ENCODE data around the gene TRIM13.
"Not testable (repeated sequence)": the region's sequence is repeated elsewhere in the genome, so short reads cannot be mapped to it uniquely, and the experiment has no call there.

The TRIM13 gene

DNA sequence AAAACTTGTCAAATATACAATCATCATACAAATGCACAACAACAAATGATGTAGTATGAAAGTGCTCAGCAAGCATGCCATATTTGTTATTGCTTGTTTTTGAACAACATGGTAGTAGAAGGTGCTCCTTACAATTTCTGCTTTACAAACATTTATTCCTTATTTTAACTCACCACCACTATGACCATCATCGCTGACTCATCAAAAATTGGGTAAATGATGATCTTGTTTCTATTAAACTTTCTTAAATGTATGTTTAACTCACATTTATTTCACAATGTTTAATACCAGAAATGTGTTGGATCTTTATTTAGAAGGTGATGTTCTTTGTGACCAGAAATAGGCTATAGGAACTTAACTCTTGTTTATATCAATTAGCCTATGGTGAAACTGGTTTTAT lies 63.9 kb downstream of the TRIM13 start:
- no peak for DNase-seq (ENCODE audit: low read depth in 2 of 2)

DNA sequence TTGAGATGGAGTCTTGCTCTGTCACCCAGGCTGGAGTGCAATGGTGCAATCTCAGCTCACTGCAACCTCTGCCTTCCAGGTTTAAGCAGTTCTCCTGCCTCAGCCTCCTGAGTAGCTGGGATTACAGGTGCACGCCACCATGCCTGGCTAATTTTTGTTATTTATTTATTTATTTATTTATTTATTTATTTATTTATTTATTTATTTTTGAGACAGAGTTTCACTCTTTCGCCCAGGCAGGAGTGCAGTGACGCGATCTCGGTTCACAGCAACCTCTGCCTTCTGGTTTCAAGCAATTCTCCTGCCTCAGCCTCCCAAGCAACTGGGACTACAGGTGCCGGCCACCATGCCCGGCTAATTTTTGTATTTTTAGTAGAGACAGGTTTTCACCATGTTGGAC lies 65.5 kb downstream of the TRIM13 start:
- DNase-seq (ENCODE audit: low read depth in 2 of 2), result not testable (repeated sequence)

DNA sequence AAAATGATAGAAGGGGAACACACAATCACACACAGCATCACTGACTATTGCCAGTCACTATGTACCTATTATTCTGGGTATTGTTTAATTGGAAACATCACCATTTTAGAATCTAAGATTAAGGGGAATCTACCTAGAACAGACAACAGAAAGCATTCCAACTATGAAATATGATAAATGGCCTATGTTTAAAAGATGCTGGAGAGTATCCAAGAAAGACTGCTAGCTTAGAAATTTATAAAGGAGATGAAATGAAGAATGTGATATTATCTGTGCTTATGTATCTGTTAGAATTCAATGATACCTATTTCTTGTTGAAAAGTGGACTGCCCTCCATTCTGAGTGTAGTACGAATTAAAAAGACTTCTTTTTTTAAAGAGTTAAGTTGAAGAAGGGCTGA lies 68.9 kb downstream of the TRIM13 start:
- DNase-seq (ENCODE audit: low read depth in 2 of 2), result no peak

Data from stimulated activated CD4-positive, alpha-beta T cell treated with anti-CD3 and anti-CD28 coated beads, Interleukin-1b, Interleukin-23, amount 100 ng/mL, for 1 hour (primary cell).